ENCODE results near the gene TFCP2L1.

TFCP2L1 gene

GRCh38 chr2:121266543-121267106, 18.4 kb downstream of the TFCP2L1 start:
- DNase-seq: no peak

DNA sequence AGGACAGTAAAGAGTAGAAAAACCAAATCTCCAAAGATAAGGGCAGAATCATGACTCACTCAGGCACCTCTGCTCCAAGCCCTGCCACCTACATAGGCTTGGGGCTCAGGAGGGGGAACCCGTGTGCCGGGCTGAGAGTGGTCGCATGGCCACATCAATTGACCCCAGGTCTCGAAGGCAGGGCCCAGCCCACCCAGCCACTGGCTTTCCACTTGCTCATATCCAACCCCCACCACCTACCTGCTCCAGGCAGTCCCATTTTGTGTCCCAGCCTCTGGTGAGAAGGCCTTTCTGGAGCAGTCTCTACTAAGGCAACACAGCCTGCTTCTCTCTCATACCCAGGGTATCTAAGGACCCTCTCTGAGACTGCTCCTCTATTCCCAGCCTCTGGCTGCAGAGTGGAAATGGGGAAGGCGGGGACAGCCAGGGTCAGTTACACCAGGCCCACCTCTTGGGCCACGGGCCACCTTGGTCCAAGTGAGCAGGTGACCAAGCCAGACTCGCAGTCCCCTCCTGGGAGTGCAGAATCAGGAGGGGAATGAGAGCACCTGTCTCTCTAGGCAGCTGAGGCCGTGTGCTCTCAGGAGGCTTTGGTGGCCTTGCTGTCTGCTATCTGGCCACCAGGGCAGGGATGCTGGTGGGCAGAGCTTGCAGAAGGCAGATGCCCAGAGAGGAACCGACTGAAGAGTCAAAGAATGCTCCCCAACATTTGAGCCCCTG, 20.8 kb downstream of the TFCP2L1 start:
- DNase-seq: no peak

DNA sequence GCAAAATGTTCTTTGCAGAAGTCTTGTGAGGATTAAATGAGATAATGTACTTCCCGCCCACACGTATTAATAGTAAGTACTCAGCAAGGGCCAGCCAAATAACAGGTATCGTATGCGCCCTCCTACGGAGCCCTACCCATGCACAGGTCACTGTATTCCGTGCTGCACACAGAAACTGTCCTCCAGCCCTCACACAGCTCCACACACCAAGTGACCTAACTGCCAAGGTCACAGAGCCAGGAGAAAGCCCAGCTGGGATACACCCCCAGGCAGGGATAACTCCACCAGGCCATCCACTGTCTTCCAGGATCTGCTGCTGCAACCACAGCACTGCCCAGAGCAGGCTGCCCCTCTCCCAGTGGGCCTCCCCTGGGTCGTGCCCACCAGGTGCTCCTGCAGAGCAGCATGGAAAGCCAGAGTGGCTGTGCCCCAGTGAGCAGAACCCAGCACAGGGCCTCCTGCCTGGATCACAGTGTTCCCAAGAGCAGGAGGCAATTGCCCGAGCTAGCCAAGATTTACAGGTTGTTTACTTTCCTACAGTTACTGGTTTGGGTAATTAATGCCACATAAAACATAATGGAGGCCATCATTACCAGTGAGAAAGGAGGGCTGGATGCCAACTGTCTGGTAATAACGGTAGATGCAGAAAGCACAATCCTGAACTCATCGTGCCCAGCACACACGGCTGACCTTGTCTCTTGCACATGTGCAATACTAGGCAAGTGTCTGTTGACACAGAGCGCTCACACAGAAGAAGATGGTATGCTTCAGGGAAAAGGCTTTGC, 24.4 kb downstream of the TFCP2L1 start:
- DNase-seq: no peak

DNA sequence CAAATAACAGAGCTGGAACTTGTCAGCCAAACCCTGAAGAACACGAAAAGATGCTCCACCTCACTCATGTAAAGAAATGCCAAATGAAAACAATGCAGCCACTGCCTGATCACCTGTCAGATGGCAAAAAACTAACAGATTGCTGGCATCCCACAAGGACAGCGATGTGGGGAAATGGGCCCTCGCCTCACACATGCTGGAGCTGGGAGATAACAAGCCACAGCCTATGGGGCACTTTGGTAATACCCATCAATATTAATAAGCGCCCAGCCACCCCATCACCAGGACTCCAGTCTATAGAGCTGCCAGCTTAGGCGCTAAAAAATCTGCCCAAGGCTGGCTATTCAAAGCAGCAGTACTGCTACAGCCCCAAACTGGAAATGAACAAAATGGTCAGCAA, 27.0 kb downstream of the TFCP2L1 start:
- DNase-seq: no peak

DNA sequence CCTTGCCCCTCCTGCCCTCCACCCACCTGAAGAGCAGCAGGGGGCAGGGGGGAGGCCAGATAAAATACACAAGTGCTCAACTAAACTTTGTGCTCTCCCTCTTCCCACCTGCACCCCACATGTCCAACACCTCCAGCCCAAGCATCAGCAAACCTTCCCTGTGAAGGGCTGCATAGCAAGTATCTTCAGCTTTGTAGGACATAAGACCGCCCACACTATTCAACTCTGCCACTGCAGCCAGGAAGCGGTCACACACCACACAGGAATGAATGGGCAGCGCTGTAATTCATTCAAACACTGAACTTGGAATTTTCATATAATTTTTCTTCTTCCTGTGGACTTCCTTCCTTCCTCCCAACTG, 27.5 kb downstream of the TFCP2L1 start:
- no peak for DNase-seq

- no peak for DNase-seq
Observed at GRCh38 chr2:121256720-121257479, 28.1 kb downstream of the TFCP2L1 start.

- no peak for DNase-seq
Observed at GRCh38 chr2:121255358-121255757, 29.6 kb downstream of the TFCP2L1 start.

- no peak for DNase-seq
Observed at GRCh38 chr2:121254748-121255147, 30.3 kb downstream of the TFCP2L1 start.

- no peak for DNase-seq
Observed at GRCh38 chr2:121253674-121254240, 31.2 kb downstream of the TFCP2L1 start.

GRCh38 chr2:121253021-121253673, 31.9 kb downstream of the TFCP2L1 start:
- DNase-seq: no peak

GRCh38 chr2:121251497-121251896, 33.5 kb downstream of the TFCP2L1 start:
- no peak for DNase-seq

DNA sequence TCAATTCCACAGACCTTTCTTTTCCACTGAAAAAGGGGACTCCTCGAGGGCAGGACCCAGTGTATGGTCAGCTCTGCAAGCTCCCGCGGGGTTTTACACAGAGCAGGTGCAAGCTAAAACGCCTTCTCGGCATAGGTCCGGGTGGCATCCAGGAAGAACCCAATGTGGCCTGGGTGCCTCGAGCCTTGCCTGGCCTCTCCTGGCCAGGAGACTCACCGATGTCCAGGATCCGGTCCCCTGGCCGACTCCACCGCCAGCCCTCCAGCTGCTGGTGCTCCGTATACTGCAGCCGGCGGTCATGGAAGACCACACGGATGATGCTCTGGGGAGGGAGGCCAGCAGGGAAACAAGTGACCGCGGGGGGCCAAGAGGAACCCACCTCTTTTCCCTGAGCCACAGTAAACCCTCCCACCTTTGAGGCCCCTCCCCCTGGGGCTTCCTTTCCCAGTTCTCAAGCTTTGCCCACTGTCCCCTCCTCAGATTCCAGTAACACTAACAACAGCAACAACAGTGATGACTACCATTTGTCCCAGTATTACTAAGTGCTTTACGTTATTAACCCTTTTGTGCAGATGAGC, 36.1 kb downstream of the TFCP2L1 start:
- no peak for DNase-seq

GRCh38 chr2:121247971-121248370, 37.0 kb downstream of the TFCP2L1 start:
- no peak for DNase-seq

DNA sequence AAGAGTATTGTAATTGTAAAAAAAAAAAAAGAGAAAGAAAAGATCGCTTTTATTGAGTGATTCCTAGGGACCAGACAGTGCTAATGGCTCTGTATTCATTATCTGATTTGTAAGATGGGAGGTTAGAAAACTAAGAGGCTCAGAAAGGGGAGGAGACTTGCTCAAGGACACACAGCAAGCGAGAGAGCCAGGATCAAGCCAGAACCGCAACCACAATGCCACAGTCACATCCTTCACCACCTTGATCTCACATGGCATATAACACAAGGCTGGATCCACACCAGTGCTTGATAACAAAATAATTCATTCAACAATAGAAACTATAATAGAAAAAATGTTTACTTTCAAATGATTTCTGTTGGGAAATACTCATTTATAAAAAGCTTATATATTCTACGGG, 37.5 kb downstream of the TFCP2L1 start:
- DNase-seq: no peak

GRCh38 chr2:121246704-121247255, 38.2 kb downstream of the TFCP2L1 start:
- no peak for DNase-seq

DNA sequence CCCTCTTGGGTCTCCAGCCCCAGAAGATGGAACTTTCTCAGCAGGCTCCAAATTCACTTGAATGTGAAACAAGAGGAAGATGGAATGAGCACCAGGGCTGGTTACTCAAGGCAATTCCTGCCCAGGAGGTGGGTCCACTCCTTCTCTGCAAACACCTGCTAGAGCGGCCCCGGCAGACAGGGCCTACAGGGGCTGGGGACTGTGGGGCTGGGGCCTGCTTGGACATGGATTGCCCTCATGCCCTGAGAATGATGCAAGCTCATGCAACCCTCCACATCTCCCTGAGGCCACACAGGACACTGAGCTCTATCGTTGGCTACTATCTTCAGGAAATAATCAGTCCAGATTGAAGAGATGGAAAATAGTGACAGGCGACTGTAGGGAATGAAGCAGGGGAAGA, 39.1 kb downstream of the TFCP2L1 start:
- DNase-seq: no peak

GRCh38 chr2:121245120-121245820, 39.7 kb downstream of the TFCP2L1 start:
- DNase-seq: no peak

DNA sequence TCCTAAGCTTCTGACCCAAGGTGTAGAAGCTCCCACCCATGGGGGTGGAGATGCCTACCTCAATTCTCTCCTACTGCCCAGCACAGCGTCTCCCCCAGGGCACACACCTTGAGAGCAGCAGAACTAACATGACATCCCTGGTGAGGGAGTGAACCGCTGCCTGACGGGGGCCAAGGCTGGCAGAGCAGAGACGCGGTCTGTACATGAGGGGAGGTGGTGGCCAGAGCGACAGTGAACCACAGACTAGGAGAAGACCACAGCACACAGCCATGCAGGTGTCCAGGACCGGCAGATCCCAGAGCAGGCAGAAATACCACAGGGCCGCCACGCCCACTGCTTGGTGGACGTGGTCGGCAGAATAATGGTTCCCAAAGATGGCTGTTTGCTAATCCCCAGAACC, 40.4 kb downstream of the TFCP2L1 start:
- DNase-seq: no peak

DNA sequence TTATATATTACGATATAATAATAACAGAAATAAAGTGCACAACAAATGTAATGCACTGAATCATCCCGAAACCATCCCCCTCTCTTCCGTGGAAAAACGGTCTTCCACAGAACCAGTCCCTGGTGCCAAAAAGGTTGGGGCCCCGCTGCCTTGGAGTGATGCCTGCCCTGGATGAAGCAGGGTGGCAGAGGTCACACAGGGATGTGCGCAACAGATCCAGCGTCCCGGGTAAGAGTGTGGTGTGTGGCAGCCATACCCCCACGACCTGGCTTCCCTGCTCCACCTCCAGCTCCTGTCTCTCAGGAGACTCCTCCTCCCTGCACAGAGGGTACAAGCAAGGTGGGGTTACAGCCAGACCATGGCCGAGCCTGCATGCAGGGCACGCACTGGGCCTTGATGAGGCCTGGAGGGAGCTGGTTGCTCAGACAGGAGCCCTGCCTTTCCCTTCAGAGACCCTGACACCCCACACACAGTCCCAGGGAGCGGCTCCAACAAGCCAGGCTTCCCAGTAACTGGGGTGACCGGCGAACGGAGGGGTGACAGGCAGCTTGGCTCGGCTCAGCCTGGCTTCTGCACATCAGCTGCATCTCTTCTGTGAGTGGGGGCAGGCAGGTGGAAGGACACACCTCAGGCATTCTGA, 41.1 kb downstream of the TFCP2L1 start:
- DNase-seq: no peak

GRCh38 chr2:121242976-121243375, 42.0 kb downstream of the TFCP2L1 start:
- DNase-seq: no peak
